Amygdala (tissue), 56 donors: ENCODE results near the gene MSI1.

ENCODE experiments used
- DNase-seq, 56 donors: peaks; one replicate each; lab custom pipeline; 2025; lab: John Stamatoyannopoulos, UW

MSI1 gene

GRCh38 chr12:120368789-120369602 is at the start of gene MSI1:
TSS of gene MSI1 (minus strand) at chr12:120369164. CDS start at chr12:120369091, 73 bp downstream.
- DNase-seq: peak in 9 of 56 donors; percentile 7 to 44 (median 17)

GRCh38 chr12:120417917-120418580 is 49.1 kb upstream of the MSI1 start:
- DNase-seq: no peak

GRCh38 chr12:120416490-120417216 is 47.7 kb upstream of the MSI1 start:
- no peak for DNase-seq

GRCh38 chr12:120413901-120414695 is 45.1 kb upstream of the MSI1 start:
- DNase-seq: peak in 41 of 56 donors; percentile 4 to 77 (median 29)

- DNase-seq: no peak
These were observed 43.5 kb upstream of the MSI1 start for GRCh38 chr12:120412421-120412820.

- DNase-seq: no peak
These were observed 39.8 kb upstream of the MSI1 start for GRCh38 chr12:120408771-120409170.

GRCh38 chr12:120406553-120406952 is 37.6 kb upstream of the MSI1 start:
- DNase-seq: no peak

- DNase-seq: no peak
These were observed 37.1 kb upstream of the MSI1 start for GRCh38 chr12:120406069-120406468.

GRCh38 chr12:120404271-120404670 is 35.3 kb upstream of the MSI1 start:
- no peak for DNase-seq

- no peak for DNase-seq
These were observed 34.9 kb upstream of the MSI1 start for GRCh38 chr12:120403869-120404268.

- peak in 18 of 56 donors; percentile 0 to 45 (median 8) for DNase-seq
These were observed 33.3 kb upstream of the MSI1 start for GRCh38 chr12:120402217-120402616.

- no peak for DNase-seq
These were observed 30.6 kb upstream of the MSI1 start for GRCh38 chr12:120399531-120399930.

- DNase-seq: peak in 37 of 56 donors; percentile 3 to 65 (median 27)
These were observed 29.0 kb upstream of the MSI1 start for GRCh38 chr12:120397824-120398540.

- DNase-seq: peak in 2 of 56 donors; percentile 3 to 23
These were observed 25.8 kb upstream of the MSI1 start for GRCh38 chr12:120394483-120395367.

- no peak for DNase-seq
These were observed 21.7 kb upstream of the MSI1 start for GRCh38 chr12:120390540-120391120.

- DNase-seq: peak in 30 of 56 donors; percentile 14 to 89 (median 36)
These were observed 19.9 kb upstream of the MSI1 start for GRCh38 chr12:120388691-120389481.

- DNase-seq: no peak
These were observed 12.9 kb upstream of the MSI1 start for GRCh38 chr12:120381752-120382419.
